Nephron progenitor cell (in vitro differentiated cells): ENCODE results near the gene LCAT.

ENCODE experiments used
- DNase-seq: peaks from one replicate; pipeline ENCODE4 v3.0.0; 2021
- H3K27ac Mint-ChIP-seq: 2 replicates; pipeline ENCODE4 v1.8.0; 2021; ENCODE audit warnings: mild to moderate bottlenecking, moderate library complexity, mixed read lengths
- H3K27me3 Mint-ChIP-seq: 2 replicates; pipeline ENCODE4 v1.8.0; 2021; ENCODE audit warnings: mild to moderate bottlenecking, low read depth, mixed read lengths; ENCODE audit not compliant: poor library complexity
- H3K36me3 Mint-ChIP-seq: 2 replicates; pipeline ENCODE4 v1.8.0; 2021; ENCODE audit warnings: low read depth, mixed read lengths
- H3K4me1 Mint-ChIP-seq: 2 replicates; pipeline ENCODE4 v1.8.0; 2021; ENCODE audit warnings: mixed read lengths
- H3K4me3 Mint-ChIP-seq: 2 replicates; pipeline ENCODE4 v1.8.0; 2021; ENCODE audit warnings: mild to moderate bottlenecking, moderate library complexity, mixed read lengths
- H3K9me3 Mint-ChIP-seq: 2 replicates; pipeline ENCODE4 v1.8.0; 2021; ENCODE audit warnings: mild to moderate bottlenecking, moderate library complexity, mixed read lengths
- CTCF ChIP-seq: fragments of 200-600 bp; sonication (generic); IDR thresholded peaks from 2 replicates; pipeline ENCODE4 v1.5.0; 2021; ENCODE audit warnings: antibody characterized with exemption

Gene LCAT

GRCh38 chr16:67945392-67945933 is 1.5 kb upstream of the LCAT start:
- Mint-ChIP-seq H3K4me3 (no peak overlapping the region), H3K36me3 (peaks cover 5% of the 10 kb centered on the region), H3K4me1 (peaks cover 15% of the 10 kb centered on the region), H3K27me3 (no peaks in the 10 kb centered on the region), H3K9me3 (no peaks in the 10 kb centered on the region), H3K27ac (no peak overlapping the region)
- no peak for DNase-seq
- no peak for TF ChIP-seq CTCF

DNA sequence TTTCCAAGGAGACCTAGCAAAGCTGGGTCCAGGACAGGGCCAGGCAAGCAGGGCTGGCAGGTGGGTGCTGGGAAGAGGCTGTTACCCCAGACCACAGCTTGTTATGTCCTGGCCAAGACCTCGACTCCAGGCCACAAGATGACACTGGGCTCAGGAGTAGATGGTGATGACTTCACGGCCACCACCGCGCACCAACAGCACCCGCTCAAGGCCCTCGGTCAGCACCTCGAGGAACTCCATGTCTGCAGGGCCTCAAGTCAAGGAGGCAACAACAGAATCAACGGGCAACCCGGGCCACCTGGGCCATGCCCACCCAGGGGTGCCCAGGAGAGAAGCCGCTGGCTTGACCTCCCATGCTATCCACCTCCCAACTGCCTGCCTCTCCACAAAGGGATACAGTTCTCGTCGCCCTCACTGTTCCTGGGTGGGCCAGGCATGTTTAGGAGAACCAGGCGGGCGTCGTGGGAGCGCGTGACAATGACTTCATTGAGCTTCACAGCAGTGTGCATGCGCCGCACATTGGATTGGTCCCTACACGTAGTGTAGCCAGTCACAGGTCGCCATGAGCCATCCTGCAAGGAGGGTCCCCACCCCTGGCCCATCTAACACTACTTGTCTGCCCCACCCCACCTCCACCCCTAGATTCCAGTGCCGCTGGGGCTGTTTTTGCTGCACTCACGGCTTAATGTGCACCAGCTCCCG is 921 bp upstream of the LCAT start:
- TF ChIP-seq CTCF, result no peak
- peaks cover 15% of the 10 kb centered on the region for H3K4me1 Mint-ChIP-seq
- no peaks in the 10 kb centered on the region for H3K27me3 Mint-ChIP-seq
- peaks cover 5% of the 10 kb centered on the region for H3K36me3 Mint-ChIP-seq
- no peaks in the 10 kb centered on the region for H3K9me3 Mint-ChIP-seq
- H3K27ac Mint-ChIP-seq, result no peak overlapping the region
- no peak for DNase-seq
- no peak overlapping the region for H3K4me3 Mint-ChIP-seq

GRCh38 chr16:67943256-67943618 is 683 bp downstream of the LCAT start:
- no peaks in the 10 kb centered on the region for H3K27me3 Mint-ChIP-seq
- TF ChIP-seq CTCF, result no peak
- no peak for DNase-seq
- H3K9me3 Mint-ChIP-seq, result no peaks in the 10 kb centered on the region
- H3K27ac Mint-ChIP-seq, result no peak overlapping the region
- H3K4me1 Mint-ChIP-seq, result peaks cover 13% of the 10 kb centered on the region
- H3K4me3 Mint-ChIP-seq, result no peak overlapping the region
- H3K36me3 Mint-ChIP-seq, result peaks cover 3% of the 10 kb centered on the region

- Mint-ChIP-seq H3K27me3 (no peaks in the 10 kb centered on the region), H3K27ac (no peak overlapping the region), H3K4me1 (peaks cover 11% of the 10 kb centered on the region), H3K9me3 (no peaks in the 10 kb centered on the region), H3K4me3 (no peak overlapping the region), H3K36me3 (no peaks in the 10 kb centered on the region)
- TF ChIP-seq CTCF, result no peak
- DNase-seq, result no peak
These were observed 1.2 kb downstream of the LCAT start for GRCh38 chr16:67942510-67943255.

GRCh38 chr16:67942200-67942509 is 1.8 kb downstream of the LCAT start:
- Mint-ChIP-seq H3K4me3 (no peak overlapping the region), H3K27me3 (no peaks in the 10 kb centered on the region), H3K4me1 (peaks cover 15% of the 10 kb centered on the region), H3K36me3 (no peaks in the 10 kb centered on the region), H3K9me3 (no peaks in the 10 kb centered on the region), H3K27ac (peak overlapping the region; percentile 83)
- DNase-seq, result peak; percentile 59
- peak; percentile 62 for TF ChIP-seq CTCF
